Caki2 (cell line): ENCODE data around the gene JPH2. TPM values are rescaled to one million over a fixed set of nuclear protein-coding genes. Genes with fewer than 3 reads are reported as not detected.
"Not testable (repeated sequence)": the region's sequence is repeated elsewhere in the genome, so short reads cannot be mapped to it uniquely, and the experiment has no call there.

ENCODE experiments used
- DNase-seq: peaks from one replicate; pipeline ENCODE4 v3.0.0-alpha.2; 2015; ENCODE audit warnings: low read depth
- in situ Hi-C: cut with HindIII; loops from 2 replicates; pipeline ENCODE4 v1.10.0; 2016; ENCODE audit warnings: low sequenced_read_pairs, low pct_unique_long_range_greater_than_20kb, mixed read lengths
- total RNA-seq: library from RNA; depleted of rRNA; stranded (reverse); fragments of >200 nt; shearing (Covaris generic); gene quantifications from 2 replicates; pipeline ENCODE4 v1.2.3, GENCODE V29; 2014; ENCODE audit warnings: low replicate concordance

The JPH2 gene
- total RNA-seq, 1 experiment from 2014 or later, result 0.57 TPM

DNA sequence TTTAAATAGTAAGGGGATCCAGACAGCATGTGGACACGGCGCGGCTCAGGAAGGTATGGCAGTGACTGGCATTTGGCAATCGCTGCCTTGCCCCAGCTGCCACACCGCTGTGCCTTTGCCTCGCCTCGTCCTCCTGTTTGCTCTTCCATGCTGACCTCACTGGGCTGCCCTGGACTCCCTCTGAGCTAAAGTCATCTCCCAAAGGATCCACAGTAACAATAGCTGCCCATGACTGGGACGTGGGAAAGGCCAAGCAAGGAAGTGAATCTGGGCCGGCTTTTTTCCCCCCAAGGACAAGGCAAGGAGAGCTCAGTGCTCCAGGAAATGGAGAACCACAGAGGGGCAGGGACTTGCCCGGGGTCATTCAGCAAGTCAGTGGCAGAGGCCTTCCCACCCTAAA lies 48.1 kb downstream of the JPH2 start:
- DNase-seq, result no peak
- in situ Hi-C loops, result no loop called here

DNA sequence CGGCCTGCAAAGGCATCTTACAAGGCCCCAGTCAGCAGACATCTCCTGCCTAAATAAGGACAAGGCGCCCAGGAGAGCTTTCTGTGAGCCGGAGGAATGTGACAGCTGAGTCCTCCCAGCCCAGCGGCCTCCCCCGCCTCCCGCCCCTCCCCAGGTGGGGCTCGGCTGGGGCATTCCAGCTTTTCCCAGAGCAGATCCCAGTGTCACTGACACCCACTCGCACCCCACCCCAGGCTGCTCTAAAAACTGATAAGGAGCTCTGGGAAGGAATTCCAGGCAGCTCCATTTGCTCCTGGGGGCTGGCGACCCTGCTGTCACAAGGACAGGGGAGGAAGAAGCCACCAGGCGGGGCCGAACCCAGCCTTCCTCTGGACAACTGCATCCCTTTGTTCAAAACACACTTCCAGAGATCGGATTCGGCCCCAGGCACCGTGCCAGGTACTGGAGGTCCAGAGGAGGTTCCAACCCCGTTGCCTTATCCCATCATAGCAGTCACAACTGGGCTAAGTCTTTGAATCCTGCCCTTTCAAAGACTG lies 49.7 kb downstream of the JPH2 start:
- in situ Hi-C loops, result no loop called here
- DNase-seq, result no peak

DNA sequence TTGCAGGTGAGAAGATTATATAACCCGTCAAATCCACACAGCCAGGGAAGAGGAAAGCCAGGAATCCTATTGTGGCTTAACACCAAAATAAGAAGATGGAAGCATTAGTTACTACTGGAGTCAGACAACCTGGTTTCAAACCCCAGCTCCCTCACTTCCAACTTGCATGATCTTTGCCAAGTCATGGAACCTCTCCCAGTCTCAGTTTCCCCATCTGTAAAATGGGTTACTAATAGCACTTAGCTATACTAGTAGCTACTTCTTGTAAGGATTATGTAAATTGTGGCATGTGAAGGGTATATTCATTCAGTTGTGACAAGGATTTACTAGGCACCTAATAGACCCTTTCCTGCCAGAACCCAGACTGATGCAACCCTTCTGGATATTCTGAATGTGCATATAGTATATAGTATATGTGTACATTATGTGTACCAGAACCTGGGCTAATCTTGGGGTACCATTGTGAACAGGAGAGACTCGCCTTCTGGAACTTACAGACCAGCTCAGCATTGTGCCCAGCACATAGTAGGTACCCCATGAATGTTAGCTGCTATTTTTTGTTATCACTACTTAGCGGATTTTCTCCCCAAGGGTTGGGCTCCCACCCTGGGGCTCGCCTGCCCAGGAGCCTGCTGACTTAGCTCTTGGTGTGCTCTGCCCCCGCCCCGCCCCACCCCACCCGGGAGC lies 50.3 kb downstream of the JPH2 start:
- no peak for DNase-seq
- in situ Hi-C loops, result no loop called here

DNA sequence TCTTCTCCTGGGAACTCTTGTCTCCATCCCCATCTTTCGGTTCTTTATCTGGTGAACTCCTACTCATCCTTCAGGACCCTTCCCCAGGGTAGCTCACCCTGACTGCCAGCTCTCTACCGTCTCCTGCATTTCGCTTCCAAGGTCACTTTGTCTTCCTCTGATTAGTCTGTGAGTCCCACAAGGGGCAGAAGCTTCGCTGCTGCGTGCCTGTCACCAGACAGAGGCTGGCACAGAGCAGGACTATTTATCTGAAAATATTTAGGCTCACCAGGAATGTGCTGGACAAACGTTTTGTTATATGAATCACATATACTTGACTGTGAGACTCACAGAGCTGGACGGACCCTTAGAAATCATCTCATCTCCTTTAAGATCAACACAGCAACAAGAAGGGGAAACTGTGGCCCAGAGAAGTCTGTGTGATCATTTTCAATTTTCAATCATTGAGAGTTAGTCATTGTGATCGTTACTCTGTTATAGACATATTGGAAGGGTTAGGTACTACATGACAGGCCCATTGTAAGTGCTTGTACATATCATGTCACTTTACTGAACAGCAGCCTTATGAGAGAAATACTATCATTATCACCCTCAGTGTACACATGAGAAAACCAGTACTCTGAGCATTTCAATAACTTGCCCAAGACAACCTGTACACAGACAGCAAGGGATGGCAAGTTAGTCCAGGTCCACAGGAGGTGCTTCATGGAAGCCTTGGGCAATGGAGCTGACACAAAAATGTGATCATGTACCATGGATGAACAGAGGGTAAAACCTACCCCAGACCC lies 51.4 kb downstream of the JPH2 start:
- DNase-seq, result no peak
- in situ Hi-C loops, result no loop called here

- in situ Hi-C loops, result no loop called here
- DNase-seq, result no peak
These were observed 52.0 kb downstream of the JPH2 start for GRCh38 chr20:44135012-44135412.

GRCh38 chr20:44133424-44133823 lies 53.6 kb downstream of the JPH2 start:
- no peak for DNase-seq
- in situ Hi-C loops, result no loop called here

- in situ Hi-C loops, result no loop called here
- no peak for DNase-seq
These were observed 55.3 kb downstream of the JPH2 start for GRCh38 chr20:44131704-44132103.

DNA sequence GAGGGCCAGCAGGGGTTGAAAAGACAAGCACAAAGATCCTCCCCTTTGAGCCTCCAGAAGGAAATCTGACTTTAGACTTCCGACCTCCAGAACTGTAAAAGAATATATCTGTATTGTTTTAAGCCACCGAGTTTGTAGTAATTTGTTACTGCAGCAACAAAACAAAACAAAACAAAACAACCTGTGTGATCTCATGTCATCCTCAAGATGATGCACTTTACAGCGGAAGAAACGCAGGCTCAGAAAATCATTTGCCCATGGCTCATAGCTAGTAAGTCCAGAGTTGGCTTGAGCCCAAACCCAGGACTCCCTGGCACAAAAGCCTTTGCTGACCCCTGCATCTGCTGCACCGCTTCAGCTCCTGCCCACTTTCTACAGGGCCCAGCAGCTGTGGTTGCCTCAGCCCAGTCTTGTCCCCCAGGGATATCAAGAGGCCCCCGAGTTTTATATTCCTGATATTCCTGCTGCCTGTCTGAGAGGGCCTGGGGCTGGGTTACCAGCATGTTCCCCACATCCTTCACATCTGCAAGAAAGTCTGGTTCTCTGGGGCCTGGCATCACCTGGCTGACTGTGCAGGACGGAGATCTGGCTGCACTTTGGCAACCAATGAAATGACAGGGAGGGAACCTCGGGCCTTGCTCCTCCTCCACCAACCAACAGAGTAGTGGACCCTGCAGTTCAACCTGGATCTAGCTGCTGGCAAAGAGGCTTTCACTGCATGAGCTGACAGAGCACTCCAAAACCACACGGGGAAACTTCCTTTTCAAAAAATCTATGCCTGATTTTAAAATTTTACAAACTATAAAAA lies 56.9 kb downstream of the JPH2 start:
- no peak for DNase-seq
- in situ Hi-C loops, result loop anchor here (10.0 kb wide), 1 partner anchor 65 kb away; no protein-coding TSS in a partner anchor

DNA sequence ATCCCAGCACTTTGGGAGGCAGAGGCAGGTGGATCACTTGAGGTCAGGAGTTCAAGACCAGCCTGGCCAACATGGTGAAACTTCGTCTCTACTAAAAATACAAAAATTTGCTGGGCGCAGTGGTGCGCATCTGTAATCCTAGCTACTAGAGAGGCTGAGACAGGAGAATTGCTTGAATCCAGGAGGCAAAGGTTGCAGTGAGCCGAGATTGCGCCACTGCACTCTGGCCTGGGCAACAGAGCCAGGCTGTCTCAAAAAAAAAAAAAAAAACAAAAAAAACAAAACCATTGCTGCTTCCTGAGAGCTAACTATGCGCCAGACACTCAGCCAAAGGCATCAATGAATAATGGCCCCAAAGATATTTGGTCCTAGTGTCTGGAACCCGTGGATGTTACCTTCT lies 57.7 kb downstream of the JPH2 start:
- in situ Hi-C loops, result loop anchor here (10.0 kb wide), 1 partner anchor 66 kb away; no protein-coding TSS in a partner anchor
- DNase-seq, result not testable (repeated sequence)

GRCh38 chr20:44126445-44126844 lies 60.5 kb downstream of the JPH2 start:
- DNase-seq, result no peak
- in situ Hi-C loops, result loop anchor here (10.0 kb wide), 1 partner anchor 68 kb away; no protein-coding TSS in a partner anchor

DNA sequence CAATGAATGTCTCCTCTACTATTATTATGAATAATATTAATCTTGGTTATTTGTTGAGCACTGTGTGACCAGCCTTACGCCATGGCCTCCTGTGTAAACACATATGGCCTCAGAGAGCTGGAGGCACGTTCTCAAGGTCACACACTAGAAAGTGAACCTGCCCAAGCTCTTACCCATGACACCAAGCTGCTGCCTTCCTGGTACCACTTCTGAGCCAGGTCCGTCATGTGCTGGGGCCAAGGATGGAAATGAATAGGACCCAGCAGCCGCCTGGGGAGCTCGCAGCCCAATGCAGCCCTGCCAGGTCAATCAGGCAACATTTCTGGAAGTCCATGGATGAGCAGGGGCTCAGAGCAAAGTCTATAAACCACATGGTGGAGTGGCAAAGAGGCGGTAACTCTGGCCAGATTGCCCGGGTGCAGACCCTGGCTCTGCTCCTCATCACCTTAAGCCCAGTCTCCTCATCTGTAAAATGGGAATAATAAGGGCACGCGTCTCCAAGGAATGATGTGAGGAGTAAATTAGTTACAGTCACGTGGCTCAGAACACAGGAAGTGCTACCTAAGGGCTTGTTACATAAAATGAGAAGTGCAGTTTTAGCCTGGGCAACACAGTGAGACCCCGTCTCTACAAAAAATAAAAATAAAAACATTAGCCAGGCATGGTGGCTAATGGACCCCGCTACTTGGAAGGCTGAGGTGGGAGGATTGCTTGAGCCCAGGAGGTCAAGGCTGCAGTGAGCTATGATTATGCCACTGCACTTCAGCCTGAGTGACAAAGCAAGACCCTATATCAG lies 61.5 kb downstream of the JPH2 start:
- in situ Hi-C loops, result loop anchor here (10.0 kb wide), 1 partner anchor 69 kb away; no protein-coding TSS in a partner anchor

DNA sequence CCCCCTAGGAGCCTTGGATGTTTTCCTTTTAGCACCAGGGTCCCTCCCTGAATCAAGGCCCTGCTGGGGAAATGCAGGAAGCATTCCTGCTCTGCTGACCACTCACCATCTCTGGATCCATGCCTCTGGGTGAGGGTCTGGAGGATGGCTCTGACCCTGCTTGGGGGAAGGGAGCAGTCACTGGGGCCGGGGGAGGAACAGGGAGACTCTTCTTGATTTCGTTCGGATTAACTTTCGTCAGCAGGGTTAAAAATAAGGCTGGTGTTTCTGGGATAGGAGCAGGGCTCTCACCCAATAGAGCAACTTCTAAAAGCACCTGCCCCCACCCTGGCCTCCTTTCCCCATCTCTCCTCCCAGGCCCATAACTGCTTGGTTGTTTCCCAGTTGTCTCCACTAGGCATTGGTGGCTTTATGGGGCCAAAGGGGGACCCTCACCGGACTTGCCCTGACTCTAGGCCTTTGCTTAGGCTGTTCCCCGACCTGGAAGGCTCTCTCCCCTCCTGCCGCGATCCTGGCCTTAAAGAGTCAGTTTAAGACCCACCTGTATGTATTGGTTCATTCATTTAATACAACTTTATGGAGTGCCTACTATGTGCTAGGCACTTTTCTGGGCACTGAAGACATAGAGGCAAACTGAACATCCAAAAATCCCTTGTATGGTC lies 63.0 kb downstream of the JPH2 start:
- in situ Hi-C loops, result loop anchor here (10.0 kb wide), 1 partner anchor 71 kb away; no protein-coding TSS in a partner anchor
- no peak for DNase-seq

More for the DNA sequence above, 61.5 kb downstream of the JPH2 start:
- no peak for DNase-seq

GRCh38 chr20:44123251-44123650 lies 63.7 kb downstream of the JPH2 start:
- DNase-seq, result no peak
- in situ Hi-C loops, result loop anchor here (10.0 kb wide), 1 partner anchor 72 kb away; no protein-coding TSS in a partner anchor

- no peak for DNase-seq
- in situ Hi-C loops, result loop anchor here (10.0 kb wide), 1 partner anchor 74 kb away; no protein-coding TSS in a partner anchor
These were observed 66.1 kb downstream of the JPH2 start for GRCh38 chr20:44120676-44121425.

DNA sequence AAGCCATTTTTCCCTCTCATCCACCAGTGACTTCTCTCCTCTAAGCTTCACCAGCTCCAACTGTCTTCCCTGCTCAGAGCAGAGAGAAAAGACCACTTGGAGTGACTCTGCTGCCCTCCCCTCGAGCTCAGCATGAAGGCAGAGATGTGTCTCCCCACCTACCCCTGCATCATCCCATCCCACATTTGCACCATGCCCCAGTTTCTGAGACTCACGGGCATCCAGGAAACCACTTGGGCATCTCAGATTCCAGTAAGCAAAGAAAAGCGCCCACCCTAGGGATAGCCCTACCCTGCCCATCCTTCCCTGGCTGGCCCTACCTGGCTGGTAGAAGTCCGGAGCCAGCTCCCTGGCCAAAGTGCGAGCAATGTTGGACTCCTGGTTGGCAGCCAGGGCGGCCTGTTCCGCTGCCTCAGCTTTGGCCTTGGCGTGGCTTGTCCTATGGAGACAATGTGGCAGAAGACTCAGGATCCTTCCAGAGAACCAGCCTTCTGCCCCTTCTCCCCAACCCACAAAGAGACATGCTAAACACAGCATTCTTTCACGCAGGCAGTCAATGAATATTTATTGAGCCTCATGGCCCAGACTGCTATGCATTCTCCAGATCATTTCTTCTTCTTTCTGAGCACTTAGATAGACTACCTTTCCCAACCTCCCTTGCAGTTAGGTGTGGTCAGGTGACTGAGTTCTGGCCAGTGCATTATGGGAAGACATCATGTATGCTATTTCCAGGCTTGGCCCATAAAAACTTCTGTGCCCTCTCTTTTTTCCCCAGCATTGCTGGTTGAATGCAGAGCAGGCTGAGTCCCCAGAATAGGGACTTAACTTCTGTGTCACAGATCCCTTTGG lies 68.6 kb downstream of the JPH2 start:
- no peak for DNase-seq
- in situ Hi-C loops, result no loop called here
